Measurements from ENCODE around the gene FAAP20. TPM values are rescaled to one million over a fixed set of nuclear protein-coding genes. Genes with fewer than 3 reads are reported as not detected.

Gene FAAP20
- total RNA-seq, 6 donors from 2014 or later: 26.7 to 88.0 (median 66.8) TPM

GRCh38 chr1:2209400-2210083 is 15.0 kb upstream of the FAAP20 start:
- Histone ChIP-seq H3K4me3 (no peak overlapping the region), H3K27ac (peak overlapping the region; percentile 76 to 90 (median 84)), H3K36me3 (no peaks in the 10 kb centered on the region), H3K27me3 (no peaks in the 10 kb centered on the region), H3K4me1 (peaks cover 53 to 83% (median 63%) of the 10 kb centered on the region in 4 donors), H3K9me3 (no peaks in the 10 kb centered on the region)
- TF ChIP-seq POLR2A (IDR thresholded peaks at IDR 0.05) (no peak), CTCF (IDR thresholded peaks at IDR 0.05) (no peak), EP300 (IDR thresholded peaks at IDR 0.05) (no peak), POLR2AphosphoS5 (IDR thresholded peaks at IDR 0.05) (no peak)
- DNase-seq: peak in 1 of 2 donors; percentile 80
- WGBS, 2 donors: 76 to 82% methylated on average over 10 to 18 of the region's 18 CpGs
- ATAC-seq (ENCODE audit: low FRiP score in 2 of 2): no peak

GRCh38 chr1:2208309-2209239 is 14.0 kb upstream of the FAAP20 start:
- H3K27me3 ChIP-seq: no peaks in the 10 kb centered on the region
- 53 to 55% methylated on average over 22 to 23 of the region's 24 CpGs for WGBS, 2 donors
- peak; percentile 86 to 90 for DNase-seq
- H3K9me3 ChIP-seq: no peaks in the 10 kb centered on the region
- TF ChIP-seq CTCF (IDR thresholded peaks at IDR 0.05) (peak in 2 of 6 experiments; percentile 8 to 37), POLR2A (IDR thresholded peaks at IDR 0.05) (peak in 1 of 4 donors; percentile 14), EP300 (IDR thresholded peaks at IDR 0.05) (no peak), POLR2AphosphoS5 (IDR thresholded peaks at IDR 0.05) (peak in 1 of 2 donors; percentile 14)
- peak in 1 of 2 donors; percentile 63 for ATAC-seq (ENCODE audit: low FRiP score in 2 of 2)
- H3K36me3 ChIP-seq: no peaks in the 10 kb centered on the region
- H3K4me3 ChIP-seq: no peak overlapping the region
- H3K4me1 ChIP-seq: peaks cover 47 to 83% (median 63%) of the 10 kb centered on the region in 4 donors
- H3K27ac ChIP-seq: peak overlapping the region; percentile 76 to 90 (median 84)

DNA sequence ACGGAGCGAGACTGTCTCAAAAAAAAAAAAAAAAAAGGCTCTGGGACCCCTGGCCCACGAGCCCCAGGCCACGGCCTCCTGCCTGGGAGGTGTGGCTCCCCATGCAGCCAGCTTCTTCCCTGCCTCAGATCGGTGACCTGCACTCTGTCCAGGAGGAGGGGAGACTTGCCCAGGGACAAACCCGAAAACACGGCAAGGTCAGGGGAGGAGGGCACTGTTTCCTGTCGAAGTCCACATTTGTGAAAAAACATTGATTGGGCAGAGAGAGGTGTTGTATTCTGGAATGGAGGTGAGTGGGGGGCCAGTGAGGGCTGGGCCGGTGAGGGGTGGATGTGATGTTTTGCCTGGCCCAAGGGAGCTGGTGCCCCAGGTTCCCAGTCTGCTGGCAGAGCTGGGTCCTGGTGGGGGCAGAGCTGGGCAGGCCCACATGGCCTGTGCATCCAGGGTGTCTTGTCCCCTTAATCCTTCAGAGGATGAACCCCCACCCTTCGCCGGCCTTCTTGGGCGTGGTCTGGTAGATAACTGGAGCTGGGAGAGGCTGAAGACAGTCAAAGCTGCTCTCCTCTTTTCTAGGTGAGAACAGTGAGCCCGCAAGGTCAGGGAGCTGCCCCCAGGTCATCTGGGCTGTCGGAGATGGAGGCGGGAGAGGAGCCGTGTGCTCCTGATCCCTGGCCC is 12.4 kb upstream of the FAAP20 start:
- Histone ChIP-seq H3K4me1 (peaks cover 31 to 69% (median 47%) of the 10 kb centered on the region in 4 donors), H3K27ac (peak overlapping the region; percentile 76 to 90 (median 84)), H3K9me3 (no peaks in the 10 kb centered on the region), H3K27me3 (no peaks in the 10 kb centered on the region), H3K4me3 (no peak overlapping the region), H3K36me3 (no peaks in the 10 kb centered on the region)
- DNase-seq (peak in 1 of 2 donors; percentile 20), ATAC-seq (ENCODE audit: low FRiP score in 2 of 2) (no peak)
- TF ChIP-seq EP300 (IDR thresholded peaks at IDR 0.05) (no peak), CTCF (IDR thresholded peaks at IDR 0.05) (no peak), POLR2AphosphoS5 (IDR thresholded peaks at IDR 0.05) (no peak), POLR2A (IDR thresholded peaks at IDR 0.05) (no peak)
- WGBS, 2 donors: 82 to 84% methylated on average over 16 of the region's 16 CpGs

DNA sequence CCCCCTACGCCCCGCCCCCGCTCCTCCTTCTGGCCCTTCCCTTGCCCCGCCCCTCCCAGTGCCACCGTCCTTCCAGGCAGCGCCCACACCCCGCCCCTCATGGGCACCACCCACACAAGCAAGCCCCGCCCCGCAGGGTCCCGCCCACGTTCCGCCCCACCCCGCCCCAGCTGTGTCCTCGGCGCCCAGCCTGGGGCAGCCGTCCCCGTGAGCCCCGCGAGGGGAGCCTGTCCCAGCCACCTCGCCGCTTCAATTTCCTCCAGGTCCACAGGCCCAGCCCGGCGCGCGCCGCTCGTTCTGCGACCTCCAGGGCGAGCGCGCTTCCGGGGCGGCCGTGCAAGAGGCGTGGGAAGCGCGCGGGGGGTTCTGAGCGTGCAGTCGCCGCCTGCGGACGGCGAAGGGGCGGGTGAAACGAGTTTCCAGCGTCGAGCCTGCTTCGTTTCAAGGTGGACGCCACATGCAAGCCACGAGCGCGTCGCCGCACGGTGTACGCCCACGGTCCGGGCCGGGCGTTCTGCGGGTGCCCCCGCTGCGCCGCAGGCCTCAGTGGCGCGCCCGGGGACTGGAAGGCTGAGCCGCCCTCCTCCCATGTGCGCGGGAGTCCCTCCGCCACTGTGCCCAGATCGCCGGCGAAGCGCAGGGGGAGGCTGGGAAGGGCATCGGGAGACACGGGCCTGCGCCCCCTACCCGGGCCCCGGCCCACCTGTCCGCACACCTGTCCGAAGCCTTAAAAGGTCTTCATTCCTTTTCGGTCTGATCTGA is 10.8 kb upstream of the FAAP20 start:
- 0 to 49% methylated on average over 5 to 15 of the region's 84 CpGs for WGBS, 2 donors
- TF ChIP-seq POLR2A (IDR thresholded peaks at IDR 0.05) (peak in 1 of 4 donors; percentile 64), CTCF (IDR thresholded peaks at IDR 0.05) (peak in 5 of 6 experiments; percentile 12 to 55 (median 30)), POLR2AphosphoS5 (IDR thresholded peaks at IDR 0.05) (peak; percentile 65 to 77), EP300 (IDR thresholded peaks at IDR 0.05) (no peak)
- H3K36me3 ChIP-seq: no peaks in the 10 kb centered on the region
- peak; percentile 98 to 99 for DNase-seq
- peak overlapping the region; percentile 38 to 62 (median 56) for H3K4me3 ChIP-seq
- ATAC-seq (ENCODE audit: low FRiP score in 2 of 2): peak; percentile 88 to 91
- H3K4me1 ChIP-seq: peaks cover 32 to 71% (median 49%) of the 10 kb centered on the region in 4 donors
- H3K27ac ChIP-seq: peak overlapping the region; percentile 81 to 90 (median 86)
- H3K9me3 ChIP-seq: no peaks in the 10 kb centered on the region
- H3K27me3 ChIP-seq: no peaks in the 10 kb centered on the region

Measured in upper lobe of left lung (tissue), 6 donors.